BJ (cell line): ENCODE results near the gene TIGD2. TPM values are rescaled to one million over a fixed set of nuclear protein-coding genes. Genes with fewer than 3 reads are reported as not detected.

ENCODE experiments used
- CTCF ChIA-PET: fragments of 350-600 bp; formaldehyde crosslinking; extraction: SDS; loops from one replicate; lab custom pipeline; 2021; ENCODE audit warnings: antibody characterized with exemption, inconsistent platforms; lab: Yijun Ruan, JAX
- POLR2A ChIA-PET: fragments of 300-600 bp; sonication (Branson Sonifier 250); formaldehyde crosslinking; extraction: SDS; loops from one replicate; lab custom pipeline; 2021; ENCODE audit warnings: antibody characterized with exemption; lab: Charles Lee
- DNase-seq: peaks from one replicate; pipeline ENCODE4 v3.0.0-alpha.2; 2011; ENCODE audit warnings: low read depth
- H3K27me3 ChIP-seq: 2 replicates; pipeline ENCODE4 v1.6.0; 2011; ENCODE audit warnings: low read length; ENCODE audit not compliant: control insufficient read depth, insufficient read depth
- H3K36me3 ChIP-seq: 2 replicates; pipeline ENCODE4 v1.5.1; 2011; ENCODE audit warnings: low read length; ENCODE audit not compliant: control insufficient read depth, insufficient read depth
- H3K4me3 ChIP-seq: 2 replicates; pipeline ENCODE4 v1.5.1; 2011; ENCODE audit warnings: low read depth, mild to moderate bottlenecking, control low read depth, low read length
- polyA plus RNA-seq: library from polyadenylated mRNA; depleted of rRNA; stranded (reverse); fragments of >200 nt; gene quantifications from 2 replicates; pipeline ENCODE4 v1.2.3, GENCODE V29; 2011
- TF ChIP-seq, protein P1 (sequence below): IDR thresholded peaks from 2 replicates; pipeline ENCODE4 v1.5.1; 2011; ENCODE audit warnings: low read depth, mild to moderate bottlenecking, control low read depth, inconsistent platforms, low read length, moderate library complexity; ENCODE audit not compliant: insufficient read depth

Gene TIGD2
- polyA plus RNA-seq, 1 experiment, result 4.1 TPM

DNA sequence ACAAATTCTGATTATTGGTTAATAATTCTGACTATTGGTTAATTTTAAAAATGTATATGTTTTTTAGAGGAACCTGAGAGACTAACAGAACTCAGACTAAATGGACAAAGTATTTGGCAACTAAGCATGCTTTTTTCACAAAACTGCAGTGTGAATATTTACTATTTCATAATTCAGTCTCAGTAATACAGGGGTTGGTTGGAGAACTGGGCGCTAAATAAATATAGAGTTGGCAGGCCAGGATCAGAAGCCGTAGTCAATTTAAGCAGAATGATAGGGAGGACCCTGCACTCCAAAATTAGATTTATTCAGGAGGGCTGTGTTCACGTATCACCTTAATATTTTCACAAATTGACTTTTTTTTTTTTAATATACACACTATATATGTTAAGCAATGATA lies 5.8 kb downstream of the TIGD2 start:
- Histone ChIP-seq H3K27me3 (no peaks in the 10 kb centered on the region), H3K4me3 (no peak overlapping the region), H3K36me3 (no peaks in the 10 kb centered on the region)
- CTCF ChIA-PET, result no interaction called here
- POLR2A ChIA-PET, result no interaction called here
- TF ChIP-seq, protein P1, sequence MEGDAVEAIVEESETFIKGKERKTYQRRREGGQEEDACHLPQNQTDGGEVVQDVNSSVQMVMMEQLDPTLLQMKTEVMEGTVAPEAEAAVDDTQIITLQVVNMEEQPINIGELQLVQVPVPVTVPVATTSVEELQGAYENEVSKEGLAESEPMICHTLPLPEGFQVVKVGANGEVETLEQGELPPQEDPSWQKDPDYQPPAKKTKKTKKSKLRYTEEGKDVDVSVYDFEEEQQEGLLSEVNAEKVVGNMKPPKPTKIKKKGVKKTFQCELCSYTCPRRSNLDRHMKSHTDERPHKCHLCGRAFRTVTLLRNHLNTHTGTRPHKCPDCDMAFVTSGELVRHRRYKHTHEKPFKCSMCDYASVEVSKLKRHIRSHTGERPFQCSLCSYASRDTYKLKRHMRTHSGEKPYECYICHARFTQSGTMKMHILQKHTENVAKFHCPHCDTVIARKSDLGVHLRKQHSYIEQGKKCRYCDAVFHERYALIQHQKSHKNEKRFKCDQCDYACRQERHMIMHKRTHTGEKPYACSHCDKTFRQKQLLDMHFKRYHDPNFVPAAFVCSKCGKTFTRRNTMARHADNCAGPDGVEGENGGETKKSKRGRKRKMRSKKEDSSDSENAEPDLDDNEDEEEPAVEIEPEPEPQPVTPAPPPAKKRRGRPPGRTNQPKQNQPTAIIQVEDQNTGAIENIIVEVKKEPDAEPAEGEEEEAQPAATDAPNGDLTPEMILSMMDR, result no peak
- no peak for DNase-seq

GRCh38 chr4:89119166-89119565 lies 7.8 kb downstream of the TIGD2 start:
- no peaks in the 10 kb centered on the region for H3K27me3 ChIP-seq
- ChIA-PET POLR2A (no interaction called here), CTCF (no interaction called here)
- H3K4me3 ChIP-seq, result no peak overlapping the region
- no peaks in the 10 kb centered on the region; the same call in 1 of the 2 replicates for H3K36me3 ChIP-seq
- no peak for DNase-seq
- TF ChIP-seq, protein P1, result no peak

- ChIA-PET CTCF (no interaction called here), POLR2A (no interaction called here)
- Histone ChIP-seq H3K27me3 (no peaks in the 10 kb centered on the region), H3K4me3 (no peak overlapping the region), H3K36me3 (no peaks in the 10 kb centered on the region; the same call in 1 of the 2 replicates)
- DNase-seq, result no peak
- TF ChIP-seq, protein P1, result no peak
Measured at GRCh38 chr4:89119836-89120235, 8.5 kb downstream of the TIGD2 start.

DNA sequence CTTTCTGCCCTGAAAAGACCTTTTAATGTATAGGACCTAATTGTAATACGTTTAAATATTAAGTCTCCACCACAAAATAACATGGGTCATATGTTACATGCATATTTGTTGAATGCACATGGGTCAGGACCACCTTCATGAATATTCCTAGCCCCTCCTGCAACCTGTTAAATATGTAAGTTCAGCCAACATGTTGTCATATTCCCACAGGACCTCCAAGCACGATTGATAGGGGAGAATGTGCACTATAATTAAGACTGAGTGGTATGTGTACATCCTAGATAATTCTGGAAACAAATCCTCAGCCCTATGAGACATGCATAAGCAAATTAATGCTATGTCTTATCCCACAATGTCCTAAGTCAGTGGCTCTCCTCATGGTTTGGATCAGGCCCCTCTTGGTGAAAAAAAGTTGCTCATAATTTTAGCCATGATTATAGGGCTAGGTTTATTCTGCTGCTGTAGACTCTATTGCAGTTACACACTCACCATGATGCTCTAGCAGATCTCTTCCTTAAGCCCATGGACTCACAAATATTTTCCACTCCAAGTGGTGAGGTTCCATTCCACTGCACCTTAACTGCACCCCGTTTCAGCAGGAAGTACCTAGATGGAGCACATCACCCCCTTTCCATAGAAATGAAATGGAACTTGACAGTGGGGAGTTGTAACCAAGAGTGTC lies 10.2 kb downstream of the TIGD2 start:
- no peak for DNase-seq
- TF ChIP-seq, protein P1, result no peak
- Histone ChIP-seq H3K4me3 (no peak overlapping the region), H3K36me3 (no peaks in the 10 kb centered on the region; the same call in 1 of the 2 replicates), H3K27me3 (no peaks in the 10 kb centered on the region)
- ChIA-PET POLR2A (no interaction called here), CTCF (no interaction called here)

- no peaks in the 10 kb centered on the region for H3K27me3 ChIP-seq
- POLR2A ChIA-PET, result no interaction called here
- no peak for DNase-seq
- CTCF ChIA-PET, result interaction anchor here (1.1 to 1.4 kb wide), 2 partner anchors 8 to 36 kb away, joined by 3 to 5 read pairs; no protein-coding TSS in a partner anchor
- TF ChIP-seq, protein P1, result no peak
- no peak overlapping the region for H3K4me3 ChIP-seq
- no peaks in the 10 kb centered on the region; the same call in 1 of the 2 replicates for H3K36me3 ChIP-seq
Measured at GRCh38 chr4:89123451-89123851, 12.1 kb downstream of the TIGD2 start.
